HG03159 (cell line): Measurements from ENCODE around the gene STX1B.

Source experiments
- ATAC-seq: cut with Tn5 transposase; IDR thresholded peaks from one replicate; pipeline ENCODE4 v1.9.1; 2021; ENCODE audit warnings: mild to moderate bottlenecking, moderate library complexity; ENCODE audit not compliant: unreplicated experiment

Gene STX1B

DNA sequence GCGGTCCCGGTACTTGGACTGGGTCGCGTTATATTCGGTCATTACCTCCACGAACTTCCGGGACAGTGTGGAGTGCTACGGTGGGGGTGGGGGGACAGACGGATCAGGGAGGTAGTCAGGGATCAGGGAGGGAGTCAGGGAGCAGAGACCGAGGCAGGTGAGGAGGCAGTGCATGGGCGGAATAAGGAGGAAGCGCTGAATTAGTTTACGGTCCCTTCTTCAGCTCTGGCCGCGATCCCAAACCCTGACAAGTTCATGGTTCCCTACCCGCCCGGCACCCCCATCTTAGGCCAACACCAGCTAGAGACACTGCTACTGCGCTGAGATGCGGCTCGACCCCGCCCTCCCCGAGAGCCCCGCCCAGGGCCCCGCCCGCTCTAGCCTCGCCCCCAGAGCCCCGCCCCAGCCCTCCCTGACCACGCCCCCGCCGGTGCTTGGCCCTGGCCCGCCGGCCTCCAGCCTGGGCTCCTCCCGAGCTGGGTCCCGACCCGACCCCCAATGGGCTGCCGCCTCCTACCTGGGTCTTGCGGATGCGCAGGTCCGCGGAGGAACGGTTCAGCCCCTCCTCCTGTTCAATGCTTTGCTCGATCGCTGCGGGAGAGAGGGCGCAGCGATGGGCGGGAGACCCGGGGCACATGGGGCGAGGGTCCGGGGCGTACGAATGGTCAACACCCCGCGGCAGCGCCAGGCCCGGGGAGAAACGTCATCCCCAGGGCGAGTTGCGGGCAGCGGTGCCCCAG, 13.3 kb downstream of the STX1B start:
- peak; percentile 80 for ATAC-seq

DNA sequence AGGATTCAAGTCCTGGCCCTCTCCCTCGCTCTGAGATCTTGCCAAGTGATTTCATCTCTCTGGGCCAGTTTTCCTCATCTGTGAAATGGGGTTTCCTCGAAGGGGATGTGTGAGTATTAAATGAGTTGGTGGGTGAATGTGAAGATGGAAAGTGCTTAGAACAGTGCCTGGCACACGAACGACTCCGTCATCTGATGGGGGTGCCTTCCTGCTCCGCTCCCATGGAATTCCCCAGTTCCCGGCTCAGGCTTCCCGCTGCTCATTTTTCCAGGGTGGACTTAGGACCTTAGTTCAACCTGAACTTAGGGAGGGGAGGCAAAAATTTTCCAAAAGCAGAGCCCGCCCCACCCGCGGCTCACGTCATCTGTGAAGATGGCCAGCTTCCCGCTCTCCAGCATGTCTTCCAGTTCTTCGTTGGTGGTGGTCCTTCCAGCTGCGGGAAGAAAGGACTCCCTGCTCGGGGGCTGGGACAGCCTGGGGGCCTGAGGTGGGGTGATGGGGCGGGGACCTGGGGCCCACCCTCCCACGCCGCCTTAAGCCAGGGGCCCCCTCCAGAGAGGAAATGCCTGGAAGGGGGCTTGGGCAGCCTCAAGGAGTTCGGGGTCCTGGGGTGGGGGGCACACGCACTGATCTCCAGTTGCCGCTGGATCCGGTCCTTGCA, 14.0 kb downstream of the STX1B start:
- no peak for ATAC-seq

DNA sequence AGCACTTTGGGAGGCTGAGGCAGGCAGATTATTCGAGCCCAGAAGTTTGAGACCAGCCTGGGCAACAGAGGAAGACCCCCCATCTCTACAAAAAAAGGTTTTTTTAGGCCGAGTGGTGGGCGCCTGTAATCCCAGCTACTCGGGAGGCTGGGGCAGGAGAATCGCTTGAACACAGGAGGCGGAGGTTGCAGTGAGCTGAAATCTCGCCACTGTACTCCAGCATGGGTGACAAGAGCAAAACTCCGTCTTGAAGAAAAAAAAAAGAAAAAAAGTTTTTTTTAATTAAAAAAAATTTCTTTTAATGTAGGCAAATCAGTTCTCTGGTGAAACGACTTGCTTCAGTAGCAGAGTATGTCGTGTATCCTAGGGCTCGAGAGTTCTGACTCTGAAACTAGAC, 14.5 kb downstream of the STX1B start:
- no peak for ATAC-seq

DNA sequence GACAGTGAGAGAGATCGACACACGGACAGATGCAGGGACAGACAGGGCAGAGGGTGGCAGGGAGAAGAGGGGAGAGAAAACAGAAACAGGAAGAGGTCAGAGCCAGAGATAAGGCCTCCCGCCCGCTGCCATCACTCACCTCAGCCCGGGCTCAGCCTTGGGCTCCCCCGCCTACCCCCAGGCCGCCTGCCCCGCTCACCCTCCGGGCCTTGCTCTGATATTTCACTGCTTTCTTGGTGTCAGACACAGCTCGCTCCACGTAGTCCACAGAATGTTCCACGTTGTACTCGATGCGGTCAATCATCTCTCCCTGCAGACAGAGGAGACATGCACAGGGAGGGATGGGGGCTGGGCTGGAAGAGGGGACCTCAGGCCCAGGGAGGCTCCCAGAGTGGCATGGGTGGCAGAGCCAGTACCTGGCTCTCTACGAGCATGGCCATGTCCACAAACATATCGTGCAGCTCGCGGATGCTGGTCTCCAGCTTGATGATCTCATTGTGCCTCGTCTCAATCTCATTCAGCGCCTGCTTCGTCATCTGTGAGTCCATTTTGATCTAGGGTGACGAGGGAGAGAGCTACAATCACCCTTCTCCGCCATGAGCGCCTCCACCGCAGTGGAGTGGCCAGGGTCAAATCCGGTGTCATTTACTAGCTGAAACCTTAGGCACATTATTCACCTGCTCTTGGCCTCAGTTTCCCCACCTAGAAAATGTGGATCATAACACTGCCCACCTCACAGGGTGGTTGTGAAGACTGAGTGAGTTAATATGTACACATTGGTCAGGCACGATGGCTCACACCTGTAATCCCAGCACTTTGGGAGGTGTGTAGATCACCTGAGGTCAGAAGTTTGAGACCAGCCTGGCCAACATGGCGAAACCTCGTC, 17.3 kb downstream of the STX1B start:
- no peak for ATAC-seq

DNA sequence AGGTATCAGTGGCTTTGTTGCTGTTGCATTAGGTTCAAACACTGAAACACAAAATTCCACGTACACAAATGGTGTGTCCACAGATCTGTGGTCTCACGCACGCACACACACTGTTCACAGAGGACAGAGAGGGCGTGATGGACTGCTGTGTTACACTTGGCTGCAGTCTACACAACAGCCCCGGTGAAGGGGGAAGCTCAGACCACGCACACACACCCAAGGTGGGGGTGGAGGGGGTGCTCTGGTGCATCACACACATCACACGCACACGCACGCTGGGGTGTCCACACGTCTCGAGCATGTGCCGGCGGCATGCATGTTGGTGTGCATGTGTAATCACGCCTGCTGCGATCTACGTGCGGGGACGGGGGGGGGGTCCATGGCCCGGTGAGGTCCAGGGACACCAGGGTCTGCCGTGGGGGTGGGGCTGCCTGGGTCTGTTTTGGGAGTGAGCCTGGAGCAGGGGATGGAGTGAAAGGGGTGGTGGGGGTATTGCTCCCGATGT, 18.1 kb downstream of the STX1B start:
- ATAC-seq, result no peak

DNA sequence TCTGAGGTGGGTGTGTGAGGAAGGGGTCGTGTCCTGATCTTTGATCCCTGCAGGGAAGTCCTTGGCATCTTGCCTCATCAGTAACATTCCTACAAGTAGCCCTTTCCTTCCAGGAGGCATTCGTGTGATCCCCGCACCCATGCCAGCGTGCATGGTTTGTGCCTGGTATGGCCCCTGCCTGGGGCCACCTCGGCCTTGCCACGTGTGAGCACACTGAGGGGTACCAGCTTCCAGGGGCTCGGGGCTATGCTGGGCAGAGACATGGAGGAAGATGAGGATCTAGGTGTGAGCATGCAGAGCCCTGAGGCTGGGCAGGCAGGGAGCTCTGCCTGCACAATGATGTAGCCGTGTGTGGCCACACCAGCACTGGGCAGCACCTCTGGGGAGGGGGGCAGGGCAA, 19.4 kb downstream of the STX1B start:
- no peak for ATAC-seq

DNA sequence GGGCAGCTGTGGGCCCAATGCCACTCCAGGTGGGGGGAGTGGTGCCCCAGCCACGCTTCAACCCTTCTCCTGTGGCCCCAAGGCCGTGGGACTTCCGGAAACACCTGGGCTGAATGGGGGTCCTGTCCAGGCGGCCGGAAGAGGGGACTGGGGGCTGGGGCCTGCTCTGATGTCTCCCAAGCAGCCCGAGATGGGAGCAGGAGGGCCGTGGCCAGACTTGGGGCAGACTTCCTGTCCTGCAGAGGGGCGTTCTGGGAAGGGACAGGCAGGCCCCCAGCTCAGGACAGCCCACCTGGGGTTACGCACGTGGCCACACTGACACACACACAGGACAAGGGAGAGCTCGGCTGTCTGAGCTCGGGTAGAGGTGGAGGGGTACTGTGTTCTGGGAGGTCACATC, 20.3 kb downstream of the STX1B start:
- ATAC-seq, result no peak

DNA sequence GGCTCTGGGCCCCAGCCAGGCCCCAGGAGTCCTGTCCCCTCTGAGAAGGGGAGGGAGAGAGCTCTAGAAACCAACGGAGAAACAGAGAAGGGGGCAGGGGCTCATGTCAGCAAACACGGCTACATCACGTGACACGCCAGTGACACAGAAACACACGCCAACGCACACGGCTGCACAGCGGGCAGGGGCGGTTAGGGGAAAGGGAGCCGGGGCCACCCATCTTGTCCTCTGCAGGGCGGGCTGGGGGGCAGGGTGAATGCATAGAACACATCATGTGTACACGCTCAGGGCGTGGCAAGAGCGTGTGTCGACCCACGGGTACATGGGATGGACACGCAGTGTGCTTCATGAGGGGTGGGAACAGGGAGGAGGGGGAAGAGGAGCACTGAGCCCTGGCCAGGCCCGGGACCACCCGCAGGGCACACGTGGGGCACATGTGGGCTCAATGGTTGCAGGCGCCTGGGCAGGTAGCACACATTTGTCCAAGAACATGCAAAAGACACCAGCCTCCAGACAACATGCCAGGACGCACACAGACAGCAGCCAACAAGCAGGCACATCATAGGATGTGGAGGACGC, 20.9 kb downstream of the STX1B start:
- ATAC-seq, result no peak

DNA sequence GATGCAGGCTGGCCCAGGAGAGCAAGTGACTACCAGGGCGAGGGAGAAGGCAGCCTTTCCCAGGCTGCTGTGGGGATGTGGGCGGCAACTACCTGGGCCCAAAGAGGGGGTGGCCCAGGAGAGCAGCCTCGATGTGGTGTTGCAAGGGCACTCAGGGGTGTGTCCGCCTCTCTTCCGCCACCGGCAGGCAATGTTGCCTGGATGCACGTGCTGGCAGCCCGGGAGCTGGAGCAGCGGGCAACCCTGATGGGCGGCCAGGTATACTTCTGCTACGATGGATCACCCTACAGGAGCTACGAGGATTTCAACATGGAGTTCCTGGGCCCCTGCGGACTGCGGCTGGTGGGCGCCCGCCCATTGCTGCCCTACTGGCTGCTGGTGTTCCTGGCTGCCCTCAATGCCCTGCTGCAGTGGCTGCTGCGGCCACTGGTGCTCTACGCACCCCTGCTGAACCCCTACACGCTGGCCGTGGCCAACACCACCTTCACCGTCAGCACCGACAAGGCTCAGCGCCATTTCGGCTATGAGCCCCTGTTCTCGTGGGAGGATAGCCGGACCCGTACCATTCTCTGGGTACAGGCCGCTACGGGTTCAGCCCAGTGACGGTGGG, 22.8 kb downstream of the STX1B start:
- ATAC-seq, result no peak

DNA sequence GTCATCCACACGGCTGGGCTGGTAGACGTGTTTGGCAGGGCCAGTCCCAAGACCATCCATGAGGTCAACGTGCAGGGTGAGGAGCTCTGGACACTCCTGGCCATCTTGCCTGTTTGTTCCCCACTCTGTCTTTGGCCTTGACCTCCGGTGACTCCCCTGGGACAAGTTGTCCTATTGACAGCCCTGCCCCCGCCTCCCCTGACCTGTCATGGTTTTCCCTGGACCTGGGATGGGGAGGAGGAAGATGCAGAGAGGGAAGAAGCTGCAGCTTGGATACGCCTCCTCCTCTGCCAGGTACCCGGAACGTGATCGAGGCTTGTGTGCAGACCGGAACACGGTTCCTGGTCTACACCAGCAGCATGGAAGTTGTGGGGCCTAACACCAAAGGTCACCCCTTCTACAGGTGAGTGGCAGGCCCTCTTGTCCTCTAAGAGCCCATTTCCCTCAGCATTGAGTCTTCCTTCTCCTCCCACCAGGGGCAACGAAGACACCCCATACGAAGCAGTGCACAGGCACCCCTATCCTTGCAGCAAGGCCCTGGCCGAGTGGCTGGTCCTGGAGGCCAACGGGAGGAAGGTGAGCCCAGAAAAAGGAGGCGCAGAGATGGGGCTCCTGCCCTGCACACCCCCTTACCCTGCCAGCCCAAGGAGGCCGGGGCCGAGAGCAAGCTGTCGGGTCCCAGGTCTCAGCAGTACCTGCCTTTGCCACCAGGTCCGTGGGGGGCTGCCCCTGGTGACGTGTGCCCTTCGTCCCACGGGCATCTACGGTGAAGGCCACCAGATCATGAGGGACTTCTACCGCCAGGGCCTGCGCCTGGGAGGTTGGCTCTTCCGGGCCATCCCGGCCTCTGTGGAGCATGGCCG, 24.1 kb downstream of the STX1B start:
- no peak for ATAC-seq

DNA sequence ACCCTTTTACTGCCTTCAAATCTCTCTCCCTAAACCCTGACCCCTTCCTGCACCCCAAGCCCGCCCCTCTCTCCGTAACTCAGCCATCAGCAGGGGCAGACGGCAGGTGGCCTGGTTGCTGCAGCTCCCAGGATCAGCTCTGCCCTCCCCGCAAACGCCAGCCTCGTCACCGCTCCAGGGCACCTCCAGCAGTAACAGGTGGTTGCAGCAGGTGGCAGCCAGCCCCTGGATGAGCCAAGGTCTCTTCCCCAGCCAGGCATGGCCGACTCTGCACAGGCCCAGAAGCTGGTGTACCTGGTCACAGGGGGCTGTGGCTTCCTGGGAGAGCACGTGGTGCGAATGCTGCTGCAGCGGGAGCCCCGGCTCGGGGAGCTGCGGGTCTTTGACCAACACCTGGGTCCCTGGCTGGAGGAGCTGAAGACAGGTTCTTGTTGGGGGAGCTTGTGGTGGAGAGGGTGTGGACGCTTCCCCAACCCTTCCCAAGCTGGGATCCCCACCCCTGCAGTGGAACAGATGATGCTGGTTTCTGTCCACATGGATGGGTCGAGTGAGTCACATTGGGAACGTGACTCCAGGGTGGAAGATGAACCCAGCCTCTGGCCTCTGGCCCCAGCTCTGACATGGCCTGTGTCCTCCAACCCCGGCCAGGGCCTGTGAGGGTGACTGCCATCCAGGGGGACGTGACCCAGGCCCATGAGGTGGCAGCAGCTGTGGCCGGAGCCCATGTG, 24.9 kb downstream of the STX1B start:
- ATAC-seq, result no peak

DNA sequence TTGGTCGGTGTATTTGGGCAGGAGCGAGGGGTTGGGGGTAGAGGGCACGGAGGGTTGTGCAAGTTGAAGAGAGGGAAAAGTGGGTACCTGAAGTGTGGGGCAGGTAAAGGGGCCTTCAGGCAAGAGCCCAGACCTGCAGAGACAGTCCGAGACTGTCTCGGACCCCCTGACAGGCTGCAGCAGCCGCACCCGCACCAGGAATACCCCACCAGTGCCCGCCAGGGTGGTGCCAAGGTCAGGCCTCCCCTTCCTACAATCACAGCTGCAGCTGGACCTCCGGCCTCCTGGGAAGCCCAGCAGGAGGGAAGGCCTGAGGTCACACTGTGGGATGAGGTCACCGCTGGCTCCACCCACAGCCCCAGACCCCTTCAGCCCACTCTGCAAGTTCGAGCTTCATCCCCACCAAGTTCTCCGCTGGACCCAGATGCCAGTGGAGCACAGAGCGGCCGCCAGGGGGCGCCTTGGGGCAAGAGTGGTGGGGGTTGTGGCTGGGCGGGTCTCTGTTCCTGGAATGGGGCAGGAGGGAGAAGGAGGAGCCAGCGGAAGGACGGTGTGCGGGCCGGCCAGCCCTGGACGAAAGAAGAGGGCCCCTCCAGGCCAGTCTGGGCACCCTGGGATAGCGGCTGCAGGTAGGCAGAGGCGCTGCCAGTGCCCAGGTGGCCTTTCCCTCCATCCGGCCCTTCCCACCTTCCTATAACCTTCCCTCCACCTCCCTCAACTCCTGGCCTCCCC, 25.6 kb downstream of the STX1B start, which contains the start of gene HSD3B7:
Gene HSD3B7, plus strand, starts transcription at position 539 of the 732 bp plus-strand sequence. CDS start 452 bp downstream, outside the sequence.
- no peak for ATAC-seq

DNA sequence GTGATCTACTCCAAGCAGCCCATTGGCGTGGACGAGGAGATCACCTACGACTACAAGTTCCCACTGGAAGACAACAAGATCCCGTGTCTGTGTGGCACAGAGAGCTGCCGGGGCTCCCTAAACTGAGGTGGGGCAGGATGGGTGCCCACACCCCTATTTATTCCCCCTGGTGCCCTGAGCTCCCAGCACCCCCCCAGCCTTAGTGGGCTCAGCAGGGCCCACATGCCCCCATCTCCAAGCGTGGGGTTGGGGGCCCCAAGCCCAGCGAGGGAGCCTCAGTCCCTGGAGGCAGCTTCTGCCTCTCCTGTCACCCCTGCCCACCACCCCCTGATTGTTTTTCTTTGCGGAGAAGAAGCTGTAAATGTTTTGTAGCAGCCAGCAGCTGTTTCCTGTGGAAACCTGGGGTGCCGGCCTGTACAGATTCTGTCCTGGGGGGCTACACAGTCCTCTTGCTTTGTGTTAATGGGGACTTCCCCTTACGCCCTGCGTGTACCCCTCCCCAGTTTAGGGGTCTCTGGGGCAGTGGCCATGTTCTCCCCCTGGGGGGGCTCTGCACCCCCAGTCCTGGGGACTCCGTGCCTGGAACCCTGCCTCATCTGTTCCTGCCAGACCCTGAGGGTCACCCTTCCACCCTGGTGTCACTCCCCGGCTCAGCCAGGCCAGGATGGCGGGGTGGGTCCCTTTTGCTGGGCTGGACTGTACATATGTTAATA, 26.4 kb downstream of the STX1B start:
- no peak for ATAC-seq

DNA sequence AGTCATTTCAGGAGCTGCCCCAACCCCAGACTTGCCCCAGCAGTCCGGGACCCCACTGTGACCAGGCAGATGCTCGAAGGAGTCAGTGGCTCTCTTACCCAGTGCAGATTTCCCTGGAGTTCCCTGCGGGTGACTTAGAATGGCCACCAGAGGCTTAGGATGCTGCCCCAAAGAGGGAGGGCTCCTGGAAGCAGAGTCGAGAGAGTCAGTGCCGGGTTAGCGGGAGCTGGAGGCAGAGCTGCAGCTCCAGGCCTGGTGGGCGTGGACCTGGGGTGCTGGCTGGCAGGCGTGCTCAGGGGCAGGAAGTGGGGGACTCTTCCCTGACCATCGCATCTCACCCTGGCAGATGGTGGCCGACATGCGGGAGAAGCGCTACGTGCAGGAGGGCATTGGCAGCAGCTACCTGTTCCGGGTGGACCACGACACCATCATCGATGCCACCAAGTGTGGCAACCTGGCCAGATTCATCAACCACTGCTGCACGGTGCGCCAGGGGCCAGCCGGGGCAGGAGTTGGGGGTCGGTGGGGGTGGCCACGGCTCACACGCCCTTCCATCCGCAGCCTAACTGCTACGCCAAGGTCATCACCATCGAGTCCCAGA, 27.0 kb downstream of the STX1B start:
- no peak for ATAC-seq

DNA sequence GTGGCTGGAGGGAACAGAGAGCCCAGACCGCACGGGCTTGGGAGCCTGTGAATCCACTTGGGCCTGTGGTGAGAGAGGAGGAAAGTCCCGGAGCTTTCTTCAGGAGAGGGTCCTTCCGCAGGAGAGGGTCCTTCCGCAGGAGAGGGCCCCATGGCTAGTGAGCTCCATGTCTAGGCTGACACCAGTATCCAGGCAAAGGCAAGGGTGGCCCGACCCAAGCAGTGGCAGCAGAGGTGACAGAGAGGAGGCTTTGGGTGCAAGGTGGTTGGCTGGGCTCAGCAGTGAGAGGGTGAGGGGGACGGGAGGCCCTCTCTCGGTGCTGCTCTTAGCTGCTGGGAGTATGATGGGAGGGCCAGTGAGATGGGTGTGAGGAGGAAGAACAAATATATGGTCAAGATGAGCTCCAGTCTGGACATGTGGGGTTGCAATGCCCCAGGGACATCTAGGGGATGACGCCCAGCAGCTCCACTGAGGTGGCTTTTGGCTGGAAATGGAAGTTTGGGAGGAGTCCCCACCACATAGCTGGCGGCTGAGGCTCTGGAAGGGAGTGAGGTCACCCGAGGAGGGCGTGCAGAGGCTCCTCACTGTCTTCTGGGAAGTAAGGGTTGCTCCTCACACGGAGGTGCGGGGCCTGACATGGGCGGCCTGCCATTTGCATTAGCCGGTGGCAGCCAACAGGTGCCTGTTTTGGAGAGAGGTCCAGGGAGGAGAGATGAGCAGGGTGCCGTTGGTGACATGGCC, 27.7 kb downstream of the STX1B start:
- no peak for ATAC-seq

DNA sequence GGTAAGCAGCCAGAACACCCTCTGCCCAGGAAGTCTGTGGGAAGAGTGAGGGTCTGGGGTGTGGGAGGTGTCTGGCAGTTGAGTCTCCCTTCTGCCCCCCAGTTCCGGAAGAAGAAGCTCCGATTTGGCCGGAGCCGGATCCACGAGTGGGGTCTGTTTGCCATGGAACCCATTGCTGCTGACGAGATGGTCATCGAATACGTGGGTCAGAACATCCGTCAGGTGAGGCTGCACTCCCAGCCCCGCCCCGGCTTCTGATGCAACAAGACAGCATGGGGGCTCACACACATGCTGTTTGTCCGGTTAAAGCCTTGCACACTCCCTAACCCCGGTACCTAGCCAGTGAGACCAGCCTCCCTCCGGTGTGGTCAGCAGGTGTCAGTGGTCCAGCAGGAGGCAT, 29.5 kb downstream of the STX1B start:
- no peak for ATAC-seq

DNA sequence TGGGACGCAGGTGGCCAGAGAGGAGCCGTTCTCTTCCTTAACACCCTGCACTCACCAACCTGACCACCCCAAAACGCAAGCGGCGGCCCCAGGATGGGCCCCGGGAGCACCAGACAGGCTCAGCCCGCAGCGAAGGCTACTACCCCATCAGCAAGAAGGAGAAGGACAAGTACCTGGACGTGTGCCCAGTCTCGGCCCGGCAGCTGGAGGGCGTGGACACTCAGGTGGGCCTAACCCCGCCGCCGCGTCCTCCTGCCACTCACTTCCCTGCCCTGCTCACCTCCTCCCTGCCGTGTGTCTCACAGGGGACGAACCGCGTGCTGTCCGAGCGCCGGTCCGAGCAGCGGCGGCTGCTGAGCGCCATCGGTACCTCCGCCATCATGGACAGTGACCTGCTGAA, 30.0 kb downstream of the STX1B start:
- no peak for ATAC-seq
